Fibroblast of the aortic adventitia (primary cell): ENCODE measurements around the gene MAP3K7CL. TPM values are rescaled to one million over a fixed set of nuclear protein-coding genes. Genes with fewer than 3 reads are reported as not detected.

Source experiments
- DNase-seq: peaks from one replicate; pipeline ENCODE4 v3.0.0-alpha.2; 2010; ENCODE audit warnings: low read depth
- H3K4me3 ChIP-seq: 2 replicates; pipeline ENCODE4 v1.5.1; 2011; ENCODE audit warnings: low read depth, mild to moderate bottlenecking, control low read depth, low read length, moderate library complexity
- CTCF ChIP-seq: IDR thresholded peaks from 2 replicates; pipeline ENCODE4 v1.5.1; 2011; ENCODE audit warnings: mild to moderate bottlenecking, low read length, control low read depth, inconsistent platforms; ENCODE audit not compliant: insufficient read depth
- total RNA-seq: library from RNA; depleted of rRNA; stranded (reverse); fragments of >200 nt; gene quantifications from 2 replicates; pipeline ENCODE4 v1.2.3, GENCODE V29; 2012; ENCODE audit warnings: low replicate concordance

MAP3K7CL gene
- total RNA-seq, 1 donor, result 18.7 TPM

DNA sequence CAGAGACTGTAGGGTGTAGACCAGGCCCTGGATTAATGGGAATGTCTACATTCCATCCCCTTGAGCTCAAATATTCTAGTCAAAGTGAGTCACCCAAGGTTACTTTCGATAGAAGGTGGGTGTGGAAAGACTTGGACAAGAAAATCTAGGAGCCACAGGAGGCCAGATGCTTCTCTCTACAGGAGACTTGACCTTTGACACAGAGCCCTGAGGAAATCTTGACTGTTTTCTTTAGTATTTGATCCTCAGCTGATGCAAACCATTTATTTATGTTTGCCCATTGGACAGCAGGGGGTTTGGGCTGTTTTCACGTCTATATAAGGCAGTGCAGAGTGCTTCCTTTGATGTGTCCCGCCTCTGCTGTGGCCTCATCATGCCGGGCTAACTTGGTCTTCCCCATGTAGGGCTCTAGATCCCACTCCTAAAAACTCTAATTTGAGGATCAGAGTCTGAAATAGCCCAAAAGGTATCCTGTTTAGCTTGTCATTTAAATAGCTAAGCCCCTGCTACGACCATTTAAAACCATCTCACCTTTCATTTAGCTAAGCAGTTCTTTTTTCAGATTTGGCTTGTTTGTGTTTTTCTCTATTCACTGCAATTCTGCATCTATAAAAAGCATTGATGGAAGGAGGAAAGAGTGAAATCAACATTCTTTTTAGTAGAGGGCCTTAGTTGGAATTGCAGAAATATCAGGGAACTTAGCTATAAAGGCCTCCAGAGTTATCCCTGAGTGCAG, 15.5 kb upstream of the MAP3K7CL start:
- TF ChIP-seq CTCF, result no peak
- H3K4me3 ChIP-seq, result no peak overlapping the region

GRCh38 chr21:29115899-29116298, 14.5 kb upstream of the MAP3K7CL start:
- DNase-seq, result no peak
- TF ChIP-seq CTCF, result no peak
- H3K4me3 ChIP-seq, result no peak overlapping the region

More for the DNA sequence above, 15.5 kb upstream of the MAP3K7CL start:
- peak; percentile 41 for DNase-seq

DNA sequence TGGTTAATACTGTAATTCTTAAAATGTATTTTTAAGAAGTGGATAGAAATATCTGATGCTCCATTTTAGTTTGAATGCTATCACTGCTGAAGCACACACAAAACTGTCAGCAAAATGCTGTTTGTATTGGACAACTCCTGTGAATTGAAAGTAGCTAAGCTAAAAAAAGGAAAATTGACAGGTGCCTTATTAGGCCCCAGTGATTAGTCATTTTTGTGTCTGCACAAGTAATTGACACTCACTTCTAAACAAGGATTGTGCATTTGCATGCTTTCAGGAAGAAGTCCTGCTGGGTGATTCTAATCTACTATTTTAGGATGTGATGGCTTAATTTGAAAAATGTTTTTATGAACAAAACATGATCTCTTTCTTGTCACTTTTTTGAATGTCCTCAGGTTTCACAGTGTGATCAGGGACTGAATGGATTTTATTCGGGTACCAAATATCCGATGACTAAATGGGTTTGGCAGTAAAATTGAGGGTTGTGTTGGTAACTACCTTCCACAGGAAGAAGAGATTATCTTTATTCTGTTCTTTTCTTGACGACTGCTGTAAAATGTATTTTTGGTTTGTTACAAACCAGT, 13.0 kb upstream of the MAP3K7CL start:
- DNase-seq, result no peak
- TF ChIP-seq CTCF, result no peak
- H3K4me3 ChIP-seq, result no peak overlapping the region

- DNase-seq, result no peak
- TF ChIP-seq CTCF, result no peak
- H3K4me3 ChIP-seq, result no peak overlapping the region
Observed at GRCh38 chr21:29121759-29122158, 8.7 kb upstream of the MAP3K7CL start.

GRCh38 chr21:29124645-29125044, 5.8 kb upstream of the MAP3K7CL start:
- DNase-seq, result no peak
- TF ChIP-seq CTCF, result no peak
- no peak overlapping the region for H3K4me3 ChIP-seq

GRCh38 chr21:29125191-29125590, 5.3 kb upstream of the MAP3K7CL start:
- H3K4me3 ChIP-seq, result no peak overlapping the region
- TF ChIP-seq CTCF, result no peak
- DNase-seq, result no peak
